ENCODE measurements around the gene SRSF1.
A peak's percentile ranks its signal among the peaks of the same experiment; 100 is the strongest.

SRSF1 gene, protein sequence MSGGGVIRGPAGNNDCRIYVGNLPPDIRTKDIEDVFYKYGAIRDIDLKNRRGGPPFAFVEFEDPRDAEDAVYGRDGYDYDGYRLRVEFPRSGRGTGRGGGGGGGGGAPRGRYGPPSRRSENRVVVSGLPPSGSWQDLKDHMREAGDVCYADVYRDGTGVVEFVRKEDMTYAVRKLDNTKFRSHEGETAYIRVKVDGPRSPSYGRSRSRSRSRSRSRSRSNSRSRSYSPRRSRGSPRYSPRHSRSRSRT

DNA sequence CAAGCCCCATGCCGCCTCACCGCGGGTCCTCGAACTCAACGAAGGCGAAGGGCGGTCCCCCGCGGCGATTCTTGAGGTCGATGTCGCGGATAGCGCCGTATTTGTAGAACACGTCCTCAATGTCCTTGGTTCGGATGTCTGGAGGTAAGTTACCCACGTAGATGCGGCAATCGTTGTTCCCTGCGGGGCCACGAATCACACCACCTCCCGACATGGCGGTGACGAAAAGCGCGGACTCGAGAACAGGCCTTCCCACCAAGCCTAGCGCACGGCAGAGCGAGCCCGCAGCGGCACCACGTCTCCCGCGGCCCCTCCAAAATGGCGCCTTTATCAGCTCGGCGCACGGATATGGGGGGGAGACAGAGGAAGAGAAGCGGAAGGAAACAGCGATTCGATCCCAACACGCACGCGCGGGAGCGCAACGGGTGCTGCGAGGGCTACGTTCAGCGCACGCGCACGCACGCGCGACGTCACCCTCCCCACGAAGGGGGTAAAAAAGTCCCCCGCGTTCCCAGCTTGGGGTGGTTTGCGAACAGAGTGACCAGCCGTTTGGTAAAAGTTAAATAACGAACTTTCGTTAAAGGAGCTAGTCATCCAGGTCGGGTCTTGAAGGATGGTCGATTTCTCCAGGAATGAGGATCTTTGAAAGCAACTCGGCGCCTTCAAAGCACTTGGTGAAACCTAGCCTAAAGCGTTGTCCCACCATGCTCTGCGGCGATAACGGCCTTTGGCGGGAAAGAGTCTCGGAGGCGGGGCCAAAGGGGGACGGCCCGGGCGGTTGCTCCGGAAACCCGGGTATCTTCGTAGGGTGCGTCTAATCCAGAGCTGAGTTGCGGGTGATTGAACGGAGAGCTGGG, at the start of gene SRSF1:
SRSF1 (minus strand) TSS at position 323 of the 857 bp plus-strand sequence; CDS start at position 214, 109 bp downstream.
- TF ChIP-seq GATA3 (IDR thresholded peaks at IDR 0.05; ENCODE audit: low read depth, low read length) (no peak), GATA2 (IDR thresholded peaks at IDR 0.05; ENCODE audit: low read depth, low read length) (peak; percentile 77; the same call in 1 of the 2 replicates)

DNA sequence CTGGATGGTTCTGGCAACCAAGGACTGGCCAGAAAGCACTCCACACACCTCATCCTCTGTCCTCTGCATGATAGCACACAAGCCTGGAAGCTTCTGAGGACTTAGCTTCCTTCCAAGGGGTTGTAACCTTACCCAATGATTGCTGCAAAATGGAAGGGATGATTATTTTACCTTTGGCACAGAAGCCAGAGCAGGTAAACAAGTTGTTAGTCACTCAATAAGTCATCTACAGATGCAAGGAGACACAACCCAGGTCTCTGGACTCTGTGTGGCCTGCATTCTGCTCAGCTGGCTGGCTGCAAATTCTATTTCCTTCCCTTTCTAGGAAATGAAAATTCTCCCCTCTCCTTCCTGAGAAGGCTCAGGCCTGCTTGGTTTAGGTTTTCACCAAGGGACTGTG, 49.4 kb upstream of the SRSF1 start:
- TF ChIP-seq GATA2 (IDR thresholded peaks at IDR 0.05; ENCODE audit: low read depth, low read length) (no peak), GATA3 (IDR thresholded peaks at IDR 0.05; ENCODE audit: low read depth, low read length) (no peak)

DNA sequence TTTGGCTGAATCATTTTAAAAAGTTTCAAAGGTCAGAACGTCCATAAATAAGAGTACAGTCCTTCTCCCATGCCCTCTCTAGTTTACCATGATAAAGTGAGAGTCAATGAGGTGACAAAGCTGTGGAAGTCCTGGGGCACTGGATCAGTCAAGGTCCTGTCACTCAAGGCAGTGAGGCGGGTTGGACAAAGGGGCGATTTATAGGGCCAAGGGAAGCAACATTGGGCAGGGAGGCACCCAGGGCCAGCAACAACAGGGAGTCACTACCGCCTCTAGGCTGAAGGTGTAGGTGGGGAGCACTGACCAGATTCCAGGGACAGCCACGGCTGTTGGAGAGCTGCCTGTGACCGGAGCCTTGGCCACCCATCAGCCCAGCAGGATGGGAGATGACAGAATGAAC, 47.6 kb upstream of the SRSF1 start:
- TF ChIP-seq GATA2 (IDR thresholded peaks at IDR 0.05; ENCODE audit: low read depth, low read length) (no peak), GATA3 (IDR thresholded peaks at IDR 0.05; ENCODE audit: low read depth, low read length) (no peak)

DNA sequence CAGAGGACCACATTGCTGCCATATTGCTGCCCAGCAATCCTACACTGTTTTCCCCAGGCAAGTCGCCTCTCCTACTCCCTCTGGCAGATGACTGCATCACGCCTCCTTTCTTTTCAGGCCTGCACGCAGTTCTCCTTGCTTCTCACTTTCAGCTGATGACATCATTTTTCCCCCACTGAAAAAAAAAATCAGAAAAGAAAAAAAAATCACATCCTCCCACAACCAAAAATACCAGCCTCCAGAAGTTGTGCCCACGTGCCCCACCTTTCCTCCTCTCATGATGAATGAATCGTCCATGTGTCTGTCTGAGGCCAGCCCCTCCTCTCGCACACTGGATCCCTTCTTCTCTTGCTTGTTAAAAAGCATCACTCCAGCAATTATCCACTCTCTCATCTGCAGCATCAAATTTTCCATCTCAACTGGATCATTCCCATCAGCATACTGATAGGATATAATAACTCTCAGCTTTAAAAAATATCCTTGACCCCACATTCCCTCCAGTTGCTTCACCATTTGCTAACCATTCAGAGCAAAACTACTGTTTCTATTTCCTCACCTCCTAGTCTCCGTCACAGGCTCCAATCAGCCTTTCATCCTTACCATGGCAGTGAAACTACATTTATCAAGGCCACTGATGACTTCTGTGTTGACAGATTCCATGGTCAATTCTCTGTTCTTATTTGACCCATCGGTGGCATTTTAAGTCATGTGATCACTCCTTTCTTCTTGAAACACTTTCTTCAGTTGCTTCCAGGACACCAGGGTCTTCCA, 46.1 kb upstream of the SRSF1 start:
- TF ChIP-seq GATA3 (IDR thresholded peaks at IDR 0.05; ENCODE audit: low read depth, low read length) (no peak), GATA2 (IDR thresholded peaks at IDR 0.05; ENCODE audit: low read depth, low read length) (no peak)

DNA sequence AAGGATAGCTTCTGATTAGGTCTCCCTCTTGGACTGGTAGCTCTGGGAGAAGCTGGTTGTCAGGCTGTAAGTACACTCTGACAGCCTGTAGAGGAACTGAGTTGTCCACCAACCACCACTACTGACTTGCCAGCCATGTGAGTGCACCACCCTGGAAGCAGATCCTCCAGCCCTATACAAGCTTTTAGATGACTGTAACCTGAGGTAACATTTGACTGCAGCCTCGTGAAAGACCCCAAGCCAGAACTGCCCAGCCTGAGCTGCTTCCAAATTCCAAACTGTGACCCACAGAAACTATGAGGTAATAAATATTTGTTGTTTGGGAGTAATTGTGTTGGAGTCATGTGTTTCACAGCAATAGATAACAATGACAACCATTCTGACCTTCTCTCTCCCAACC, 45.4 kb upstream of the SRSF1 start:
- TF ChIP-seq GATA3 (IDR thresholded peaks at IDR 0.05; ENCODE audit: low read depth, low read length) (no peak), GATA2 (IDR thresholded peaks at IDR 0.05; ENCODE audit: low read depth, low read length) (no peak)

DNA sequence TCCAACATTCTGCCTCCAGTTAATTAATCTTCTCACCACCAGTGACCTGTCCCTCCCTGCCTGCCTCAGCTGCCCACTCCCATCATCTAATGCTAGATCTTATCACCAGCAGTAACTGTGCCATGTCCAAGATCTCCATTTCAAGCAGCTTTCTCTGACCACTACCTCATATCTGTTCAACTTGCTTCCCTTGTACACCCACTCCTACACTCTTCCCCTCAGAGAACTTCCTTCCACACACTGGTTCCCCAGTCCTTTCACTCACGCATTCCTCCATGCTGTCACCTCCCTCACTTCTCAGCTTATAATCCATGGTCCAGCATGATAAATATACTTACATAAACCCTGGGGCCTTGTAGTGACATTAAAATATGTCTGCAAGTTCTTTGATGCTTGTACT, 44.4 kb upstream of the SRSF1 start:
- TF ChIP-seq GATA3 (IDR thresholded peaks at IDR 0.05; ENCODE audit: low read depth, low read length) = no peak
- TF ChIP-seq GATA2 (IDR thresholded peaks at IDR 0.05; ENCODE audit: low read depth, low read length) = peak; percentile 35; the same call in 1 of the 2 replicates

DNA sequence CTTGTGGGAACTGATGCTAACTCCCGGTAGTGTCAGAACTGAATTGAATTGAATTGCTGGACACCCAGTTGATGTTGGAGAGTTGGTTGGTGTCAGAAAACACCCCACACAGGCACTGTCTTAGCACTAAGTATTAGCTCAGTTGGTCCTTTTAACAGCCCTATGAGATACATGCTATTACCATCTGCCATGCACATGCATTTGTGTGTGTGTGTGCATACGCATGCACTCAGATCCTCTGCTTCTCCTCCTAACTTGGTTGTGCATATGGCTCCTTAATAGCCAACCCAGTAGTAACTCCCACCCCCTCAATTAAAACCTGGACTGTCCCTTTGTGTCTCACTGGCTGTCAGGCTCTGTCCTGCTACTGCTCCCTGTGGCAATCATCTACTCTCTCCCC, 43.9 kb upstream of the SRSF1 start:
- TF ChIP-seq GATA2 (IDR thresholded peaks at IDR 0.05; ENCODE audit: low read depth, low read length) (no peak), GATA3 (IDR thresholded peaks at IDR 0.05; ENCODE audit: low read depth, low read length) (no peak)

DNA sequence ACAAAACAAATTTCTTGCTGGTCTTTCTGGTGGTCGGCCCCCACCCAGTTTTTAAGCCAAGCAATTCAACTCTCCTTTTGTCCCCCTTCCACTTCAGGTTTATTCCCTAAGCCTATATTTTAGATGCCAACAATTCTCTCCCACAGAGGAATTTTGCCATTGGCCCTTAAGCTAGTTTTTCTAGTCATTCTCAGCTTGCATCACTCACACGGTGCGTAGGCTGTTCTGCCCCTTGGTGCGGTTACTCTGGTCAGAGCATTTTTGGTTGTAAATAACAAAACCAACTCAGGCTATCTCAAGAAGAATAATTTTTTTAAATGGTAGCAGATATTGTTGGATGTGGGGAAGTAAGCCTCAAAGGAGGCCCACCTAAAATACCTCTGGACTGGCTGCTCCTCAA, 42.5 kb upstream of the SRSF1 start:
- no peak for TF ChIP-seq GATA2 (IDR thresholded peaks at IDR 0.05; ENCODE audit: low read depth, low read length)
- no peak for TF ChIP-seq GATA3 (IDR thresholded peaks at IDR 0.05; ENCODE audit: low read depth, low read length)

DNA sequence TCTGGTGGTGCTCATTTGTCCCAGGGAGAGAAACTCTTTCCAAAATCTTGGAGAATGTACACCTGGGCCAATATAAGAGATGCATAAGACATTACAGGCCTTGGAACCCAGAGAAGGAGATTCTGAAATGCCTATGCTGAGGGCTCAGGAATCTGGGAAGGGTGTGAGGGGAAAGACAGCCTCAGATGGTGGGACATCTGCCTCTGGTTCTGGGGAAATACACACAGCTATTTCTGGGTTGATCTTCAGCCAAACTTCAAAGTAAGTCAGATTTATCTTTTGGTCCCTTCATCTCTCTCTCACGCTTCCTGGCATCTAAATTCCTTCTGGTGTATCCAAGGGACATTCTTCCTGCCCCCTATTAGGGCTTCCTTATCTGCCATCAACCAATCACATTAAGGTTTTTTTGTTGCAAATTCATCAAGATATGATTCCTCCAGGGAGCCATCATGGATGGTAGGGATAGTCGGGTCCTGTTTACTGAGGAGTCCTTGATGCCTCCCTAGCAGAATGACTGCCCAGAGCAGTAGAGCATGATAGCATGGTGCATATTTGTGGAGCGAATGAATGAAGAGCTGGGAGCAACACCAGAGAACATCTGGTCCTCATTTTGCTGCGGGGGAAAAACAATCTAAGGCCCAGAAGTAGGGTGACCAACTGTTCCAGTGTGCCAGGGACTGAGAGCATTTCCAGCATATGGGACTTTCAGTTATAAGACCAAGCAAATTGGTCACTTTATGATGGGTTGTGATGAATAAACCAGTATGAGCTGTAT, 40.5 kb upstream of the SRSF1 start:
- TF ChIP-seq GATA2 (IDR thresholded peaks at IDR 0.05; ENCODE audit: low read depth, low read length) = peak; percentile 26; the same call in 1 of the 2 replicates
- no peak for TF ChIP-seq GATA3 (IDR thresholded peaks at IDR 0.05; ENCODE audit: low read depth, low read length)

DNA sequence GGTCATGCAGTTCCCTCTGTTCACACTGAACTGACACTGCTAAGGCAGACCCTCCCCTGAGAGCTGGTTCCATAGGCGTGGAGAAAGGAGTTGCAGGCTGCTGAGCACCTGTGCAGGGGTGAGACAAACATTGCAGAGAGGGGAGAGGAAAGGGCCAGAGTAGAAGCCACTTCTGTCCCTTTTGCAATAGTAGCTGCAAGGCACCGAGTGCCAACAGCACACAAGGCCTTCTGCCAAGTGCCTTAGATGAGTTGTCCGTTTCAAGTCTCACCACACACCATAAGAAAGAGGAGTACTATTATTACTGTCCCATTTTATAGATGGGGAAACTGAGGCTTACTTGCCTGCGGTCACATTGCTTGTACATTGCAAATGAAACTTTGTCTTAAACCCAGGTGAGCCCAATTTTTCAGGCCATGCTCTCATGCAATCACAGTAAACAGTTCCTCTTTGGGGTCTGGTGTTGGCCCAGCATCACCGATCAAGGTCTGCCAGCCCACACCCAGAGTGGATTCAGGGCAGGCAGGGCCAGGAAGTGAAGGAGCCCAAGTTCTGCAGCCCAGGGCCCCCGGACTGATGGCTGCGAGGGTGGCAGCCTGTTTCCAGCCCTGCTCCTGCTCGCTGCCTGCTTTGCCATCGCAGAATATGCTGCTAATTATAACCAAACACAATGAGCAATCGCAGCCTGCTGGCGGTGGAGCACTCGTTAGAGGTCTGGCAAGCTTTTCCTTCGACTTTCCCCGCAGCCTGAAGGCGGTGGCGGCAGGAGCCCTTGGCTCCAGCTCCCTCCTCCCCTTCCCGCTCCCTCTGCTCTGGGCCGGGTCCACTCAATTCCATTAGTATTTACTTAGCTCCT, 39.4 kb upstream of the SRSF1 start:
- no peak for TF ChIP-seq GATA2 (IDR thresholded peaks at IDR 0.05; ENCODE audit: low read depth, low read length)
- no peak for TF ChIP-seq GATA3 (IDR thresholded peaks at IDR 0.05; ENCODE audit: low read depth, low read length)

DNA sequence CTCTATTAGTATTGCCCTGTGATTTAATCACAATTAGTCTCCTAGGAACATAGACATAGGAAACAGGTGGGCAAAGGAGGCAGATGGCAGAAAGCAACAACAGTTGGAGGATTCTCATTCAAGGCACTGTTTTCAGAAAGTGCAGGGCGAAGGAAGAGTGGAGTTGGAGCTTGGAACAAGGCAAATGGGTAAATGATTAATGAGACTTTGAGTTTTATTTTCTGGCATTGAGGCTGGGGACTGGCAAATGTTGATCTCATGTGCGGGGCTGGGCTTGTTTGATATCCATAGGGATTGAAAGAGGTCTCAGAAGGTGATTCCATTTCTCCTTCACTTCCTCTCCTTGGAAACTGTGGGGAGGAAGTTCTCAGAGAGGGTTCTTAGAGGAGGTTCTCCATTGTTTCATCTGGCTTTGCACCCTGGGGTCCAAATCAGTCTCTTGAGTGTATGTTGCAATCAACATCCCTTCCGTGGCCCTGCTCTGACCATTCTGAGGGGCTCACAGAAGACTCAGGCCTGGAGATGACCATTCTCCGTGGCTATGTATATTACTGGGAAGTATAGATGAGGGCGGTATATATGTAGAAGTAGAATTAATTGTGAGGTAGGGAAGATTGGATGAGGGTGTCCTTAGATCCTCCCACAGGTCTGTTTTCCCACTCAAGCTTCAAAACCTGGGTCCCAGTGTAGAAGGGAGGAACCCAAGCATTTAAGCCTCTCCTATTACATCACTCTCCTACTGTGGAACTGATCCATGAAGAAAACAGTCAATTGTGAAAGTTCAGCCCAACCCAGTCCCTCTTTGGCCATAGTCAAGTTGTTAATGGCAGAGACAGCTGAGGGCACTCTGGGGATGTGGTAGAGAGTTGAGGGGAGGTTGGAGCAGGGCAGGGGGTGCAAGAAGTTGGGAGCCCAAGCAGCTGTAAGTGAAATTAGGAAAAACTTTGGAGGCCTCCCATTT, 36.5 kb upstream of the SRSF1 start:
- TF ChIP-seq GATA3 (IDR thresholded peaks at IDR 0.05; ENCODE audit: low read depth, low read length) (no peak), GATA2 (IDR thresholded peaks at IDR 0.05; ENCODE audit: low read depth, low read length) (no peak)

DNA sequence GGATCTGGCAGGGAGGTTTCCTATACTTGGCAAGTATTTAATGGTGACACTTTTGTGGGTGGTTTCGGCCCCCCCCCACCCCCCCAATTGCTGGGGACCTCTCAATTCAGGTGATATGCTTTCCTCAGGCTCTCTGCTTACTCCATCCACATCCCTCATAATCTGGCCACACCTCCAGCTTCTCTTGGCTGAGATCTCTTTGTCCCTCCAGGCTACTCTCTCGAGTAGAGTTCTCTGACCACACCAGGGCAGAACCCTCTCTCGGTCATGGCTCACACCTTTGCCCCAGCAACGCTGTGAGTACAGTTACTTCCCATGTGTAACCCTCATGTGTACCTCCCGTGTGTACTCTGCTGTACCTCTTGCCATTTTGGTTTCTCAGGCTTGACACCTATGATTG, 34.1 kb upstream of the SRSF1 start:
- TF ChIP-seq GATA3 (IDR thresholded peaks at IDR 0.05; ENCODE audit: low read depth, low read length) (no peak), GATA2 (IDR thresholded peaks at IDR 0.05; ENCODE audit: low read depth, low read length) (no peak)
